ENCODE data around the gene ERC2. TPM values are rescaled to one million over a fixed set of nuclear protein-coding genes. Genes with fewer than 3 reads are reported as not detected.

ERC2 gene
- total and polyA plus RNA-seq, 2 of the 8 experiments (the other 6 are each of a cell fraction or from before 2014, with no cell fraction given): 16.4 to 22.8 TPM

DNA sequence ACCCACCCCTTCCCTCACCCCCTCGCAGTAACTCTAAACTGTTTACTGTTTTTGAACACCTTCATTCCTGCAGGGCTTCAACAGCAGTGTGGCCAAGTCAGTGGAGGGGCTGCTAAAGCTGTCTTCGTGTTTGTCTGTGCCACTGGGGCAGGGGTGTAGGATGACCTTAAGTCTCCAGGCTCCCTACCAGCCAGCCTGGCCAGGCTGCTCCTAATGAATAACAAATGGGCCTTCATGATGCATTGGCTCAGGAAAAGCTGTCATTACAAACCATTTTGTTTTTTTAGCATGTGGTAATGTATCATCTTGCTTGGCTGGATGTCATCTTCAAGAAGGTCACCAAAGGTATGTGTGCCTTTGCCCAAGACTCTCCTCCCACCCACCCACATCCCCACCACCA is 609.0 kb downstream of the ERC2 start:
- H4K20me1 ChIP-seq (replicated peaks in 1 of 2; ENCODE audit: control insufficient read depth in 1 of 2, insufficient read depth in 2 of 2, low read length in 2 of 2): no peaks in the 10 kb centered on the region
- H3K4ac ChIP-seq (replicated peaks; ENCODE audit: insufficient read length, low read depth, low read length): no peak overlapping the region
- H3K18ac ChIP-seq (ENCODE audit: extremely low read depth, low read length): no peak overlapping the region
- no peaks in the 10 kb centered on the region for H3K9me3 ChIP-seq (ENCODE audit: insufficient read depth in 2 of 2, low read depth in 1 of 2, low read length in 1 of 2)
- no peak overlapping the region for H3K27ac ChIP-seq (ENCODE audit: low read depth, low read length)
- no peak overlapping the region for H3K4me3 ChIP-seq (ENCODE audit: extremely low read depth in 1 of 4, insufficient read depth in 2 of 4, low read depth in 3 of 4, low read length in 4 of 4)
- H3K36me3 ChIP-seq (ENCODE audit: control insufficient read depth in 2 of 4, insufficient read depth in 4 of 4, low read length in 3 of 4): no peaks in the 10 kb centered on the region
- no peak overlapping the region for H3K23ac ChIP-seq (ENCODE audit: insufficient read length)
- no peak overlapping the region for H3K56ac ChIP-seq (replicated peaks; ENCODE audit: insufficient read length, low read depth, low read length)
- H3K4me2 ChIP-seq (ENCODE audit: insufficient read depth in 1 of 2, low read depth in 2 of 2, low read length in 2 of 2): no peak overlapping the region
- POLR2A ChIA-PET (ENCODE audit: partially characterized antibody): no interaction called here
- no peak overlapping the region for H2BK120ac ChIP-seq (replicated peaks; ENCODE audit: low read depth, low read length)
- H3K9ac ChIP-seq (replicated peaks in 1 of 4; ENCODE audit: extremely low read depth in 1 of 4, low read depth in 3 of 4, low read length in 3 of 4): no peak overlapping the region
- no peaks in the 10 kb centered on the region for H3K23me2 ChIP-seq (ENCODE audit: low read depth, low read length)
- no peak overlapping the region for H2BK15ac ChIP-seq (ENCODE audit: low read length)
- H3K79me2 ChIP-seq (ENCODE audit: control insufficient read depth in 1 of 2, insufficient read depth in 2 of 2, low read length in 2 of 2): no peaks in the 10 kb centered on the region
- DNase-seq (ENCODE audit: low read depth in 1 of 2, low spot score in 2 of 2) (no peak), FAIRE-seq (no peak)
- no peak overlapping the region for H3K14ac ChIP-seq (ENCODE audit: insufficient read length)
- no peak overlapping the region for H4K8ac ChIP-seq (ENCODE audit: extremely low read depth, insufficient read depth, low read length)
- no peak overlapping the region for H2BK5ac ChIP-seq (ENCODE audit: low read depth, low read length)
- H3K4me1 ChIP-seq (replicated peaks in 1 of 4; ENCODE audit: control insufficient read depth in 3 of 4, insufficient read depth in 4 of 4, low read length in 3 of 4): peaks cover 0 to 8% (median 4%) of the 10 kb centered on the region in 4 experiments; a peak in 4 of 7 replicates
- H4K91ac ChIP-seq (replicated peaks; ENCODE audit: insufficient read length, low read length): no peak overlapping the region
- no peak overlapping the region for H2AFZ ChIP-seq (ENCODE audit: low read length)
- H2AK5ac ChIP-seq (ENCODE audit: low read depth, low read length): no peak overlapping the region
- no peaks in the 10 kb centered on the region for H3K27me3 ChIP-seq (replicated peaks in 1 of 4; ENCODE audit: control insufficient read depth in 3 of 4, extremely low read depth in 1 of 4, insufficient read depth in 3 of 4, low read length in 3 of 4)
- no peak overlapping the region for H2BK20ac ChIP-seq (ENCODE audit: low read length)
- TF ChIP-seq EGR1 (IDR thresholded peaks at IDR 0.05; ENCODE audit: borderline replicate concordance, low read depth, low read length): no peak
- TF ChIP-seq YY1 (IDR thresholded peaks at IDR 0.05; ENCODE audit: low read depth, low read length): no peak
- TF ChIP-seq SRF (IDR thresholded peaks at IDR 0.05; ENCODE audit: low read depth, low read length): no peak
- no peak for TF ChIP-seq RNF2 (IDR thresholded peaks at IDR 0.05; ENCODE audit: borderline replicate concordance, low read depth, low read length, missing control alignments, poor library complexity, severe bottlenecking)
- no peak for TF ChIP-seq RXRA (IDR thresholded peaks at IDR 0.05; ENCODE audit: insufficient read depth, low read depth, low read length)
- TF ChIP-seq TBP (IDR thresholded peaks at IDR 0.05; ENCODE audit: low read depth, low read length): no peak
- TF ChIP-seq RAD21 (IDR thresholded peaks at IDR 0.05 in 1 of 2, conservative IDR thresholded peaks at IDR 0.05 in 1 of 2; ENCODE audit: low read depth in 2 of 2, low read length in 2 of 2): no peak
- TF ChIP-seq EZH2 (IDR thresholded peaks at IDR 0.05; ENCODE audit: low read depth, low read length, severe bottlenecking): no peak
- TF ChIP-seq CREB1 (IDR thresholded peaks at IDR 0.05): no peak
- no peak for TF ChIP-seq POLR2AphosphoS5 (IDR thresholded peaks at IDR 0.05; ENCODE audit: low read depth, low read length)
- WGBS, 2 experiments (ENCODE audit: extremely low coverage in 1 of 2, insufficient coverage in 1 of 2, insufficient read length in 1 of 2, insufficient replicate concordance in 2 of 2, low coverage in 1 of 2, low lambda C conversion rate in 2 of 2, missing lambda C conversion rate in 1 of 2): 85 to 100% methylated on average over 1 to 2 of the region's 2 CpGs
- no peak overlapping the region for H2BK12ac ChIP-seq (ENCODE audit: low read depth, low read length)
- H4K5ac ChIP-seq (ENCODE audit: insufficient read length, low read depth, low read length): no peak overlapping the region
- CTCF ChIA-PET (ENCODE audit: partially characterized antibody): interaction anchor here (0.5 to 3.7 kb wide), 4 partner anchors 9 to 93 kb away, joined by 3 to 13 read pairs (median 5); no protein-coding TSS in a partner anchor
- H3K79me1 ChIP-seq (ENCODE audit: low read depth, low read length): no peaks in the 10 kb centered on the region

Data from H1 (cell line).